K562 (cell line): ENCODE results near the gene ZNRF2. TPM values are rescaled to one million over a fixed set of nuclear protein-coding genes. Genes with fewer than 3 reads are reported as not detected.
A peak's percentile ranks its signal among the peaks of the same experiment; 100 is the strongest.

Source experiments
- ARID1B ChIP-seq: fragments of 450-650 bp; IDR thresholded peaks from 2 replicates; pipeline ENCODE4 v1.6.1; 2016; ENCODE audit warnings: antibody characterized with exemption, mild to moderate bottlenecking, inconsistent platforms
- GATA2 ChIP-seq: sonication (generic); formaldehyde crosslinking; IDR thresholded peaks from 2 replicates; pipeline ENCODE4 v1.4.0; 2020; ENCODE audit warnings: mild to moderate bottlenecking, missing genetic modification reagents
- HMGXB4 ChIP-seq: sonication (generic); formaldehyde crosslinking; IDR thresholded peaks from 2 replicates; pipeline ENCODE4 v1.8.1; 2023; ENCODE audit warnings: mild to moderate bottlenecking, missing genetic modification reagents
- KAT2B ChIP-seq: IDR thresholded peaks from one replicate; pipeline ENCODE4 v1.6.1; 2012; ENCODE audit warnings: low read depth, mild to moderate bottlenecking, control low read depth, inconsistent platforms, low read length, moderate library complexity
- KAT8 ChIP-seq: fragments of 450-650 bp; IDR thresholded peaks from 2 replicates; pipeline ENCODE4 v1.6.1; 2016; ENCODE audit warnings: low read depth, mild to moderate bottlenecking
- KLF16 ChIP-seq: IDR thresholded peaks from 2 replicates; pipeline ENCODE4 v1.6.1; 2016; ENCODE audit warnings: antibody characterized with exemption
- NCOR1 ChIP-seq: fragments of 450-650 bp; IDR thresholded peaks from 2 replicates; pipeline ENCODE4 v1.6.1; 2016; ENCODE audit warnings: mild to moderate bottlenecking, moderate library complexity
- NFE2 ChIP-seq: IDR thresholded peaks from 2 replicates; pipeline ENCODE4 v1.6.1; 2014; ENCODE audit warnings: antibody characterized with exemption, low read depth
- PBX2 ChIP-seq, 2 experiments: IDR thresholded peaks in 1 of 2; conservative IDR thresholded peaks in 1 of 2; 2 replicates each; pipeline ENCODE4 v1.6.1; 2016; ENCODE audit warnings: low read depth in 2 of 2, mild to moderate bottlenecking in 1 of 2, missing compliant biosample characterization in 1 of 2, missing genetic modification characterization in 1 of 2, moderate library complexity in 1 of 2
- STAT5A ChIP-seq: IDR thresholded peaks from 2 replicates; pipeline ENCODE4 v1.6.1; 2012; ENCODE audit warnings: low read length, inconsistent platforms, borderline replicate concordance
- TCF3 ChIP-seq: sonication (generic); formaldehyde crosslinking; IDR thresholded peaks from 2 replicates; pipeline ENCODE4 v1.4.0; 2020; ENCODE audit warnings: mild to moderate bottlenecking, missing genetic modification reagents
- ZC3H11A ChIP-seq: IDR thresholded peaks from 2 replicates; pipeline ENCODE4 v1.6.1; 2012; ENCODE audit warnings: low read depth, low read length, improper control_type of control experiment
- ZNF586 ChIP-seq: fragments of 450-650 bp; formaldehyde crosslinking; conservative IDR thresholded peaks from 2 replicates; pipeline ENCODE4 v1.4.0; 2020; ENCODE audit warnings: mild to moderate bottlenecking, moderate library complexity
- ZNF778 ChIP-seq: fragments of 450-650 bp; formaldehyde crosslinking; IDR thresholded peaks from 2 replicates; pipeline ENCODE4 v1.4.0; 2020; ENCODE audit warnings: mild to moderate bottlenecking, moderate library complexity
- polyA plus RNA-seq, 8 experiments: library from polyadenylated mRNA; depleted of rRNA in 4 of 8; stranded (reverse) in 5 of 8; unstranded in 3 of 8; fragments of >200 nt; fragmentation: Nextera tagmentation in 2 of 8; fragmentation: Illumina TruSeq in 1 of 8; extraction: Ambion mirVana in 2 of 8; extraction: Trizol in 1 of 8; gene quantifications; 2 replicates each; pipeline versions ENCODE4 v1.2.1 to v1.2.3, GENCODE V29; 2011 to 2014; ENCODE audit warnings: inconsistent platforms in 1 of 8, missing spikeins in 1 of 8
- total RNA-seq, 7 experiments: library from RNA; depleted of rRNA in 6 of 7; stranded (reverse); fragments of >200 nt in 6 of 7; fragmentation: Illumina TruSeq in 2 of 7; extraction: Trizol in 2 of 7; gene quantifications; 2 replicates each; pipeline versions ENCODE4 v1.2.1 to v1.2.3, GENCODE V29; 2011 to 2021; ENCODE audit warnings: low replicate concordance in 1 of 7

Gene ZNRF2
- total and polyA plus RNA-seq, 9 of the 15 experiments (the other 6 are each of a cell fraction or from before 2014, with no cell fraction given) = 1.1 to 13.9 (median 5.5) TPM

- TF ChIP-seq KLF16 = 0 out of 2 replicates have a peak, but pooled peaks have one; percentile 18
- TF ChIP-seq ARID1B = peak; percentile 71
- no peak for TF ChIP-seq HMGXB4 (CRISPR knock-in tag)
- TF ChIP-seq TCF3 (CRISPR knock-in tag) = peak; percentile 61
- TF ChIP-seq ZNF778 = no peak
- 0 out of 2 replicates have a peak, but pooled peaks have one; percentile 23 for TF ChIP-seq GATA2 (CRISPR knock-in tag)
- TF ChIP-seq ZNF586 (CRISPR knock-in tag) = no peak
- no peak for TF ChIP-seq ZC3H11A
- no peak for TF ChIP-seq PBX2 (CRISPR knock-in tag; IDR thresholded peaks at IDR 0.05; ENCODE audit: low read depth)
- TF ChIP-seq PBX2 (tag; conservative IDR thresholded peaks at IDR 0.05; ENCODE audit: low read depth) = peak; percentile 65
- TF ChIP-seq KAT8 = no peak
- 0 out of 2 replicates have a peak, but pooled peaks have one; percentile 13 for TF ChIP-seq STAT5A
- peak; percentile 75 for TF ChIP-seq NFE2
- no peak for TF ChIP-seq KAT2B
- TF ChIP-seq NCOR1 = peak; percentile 53
Measured at GRCh38 chr7:30363778-30364563, 79.6 kb downstream of the ZNRF2 start (continued).
